ENCODE results near the gene ARHGAP24. TPM values are rescaled to one million over a fixed set of nuclear protein-coding genes. Genes with fewer than 3 reads are reported as not detected.

ARHGAP24 gene
- total RNA-seq, 1 experiment from 2014 or later, result 1.3 TPM

GRCh38 chr4:85534120-85534519, 59.2 kb downstream of the ARHGAP24 start:
- H4K20me1 ChIP-seq (ENCODE audit: insufficient read depth), result no peaks in the 10 kb centered on the region
- no TSS peak for BruUV-seq (replicated peaks)
- ATAC-seq (no peak), DNase-seq (ENCODE audit: low read depth, low spot score) (no peak)
- no peaks in the 10 kb centered on the region for H3K27me3 ChIP-seq (ENCODE audit: insufficient read depth, low read length)
- H3K4me3 ChIP-seq (replicated peaks in 1 of 2; ENCODE audit: low read depth in 1 of 2, low read length in 2 of 2), result no peak overlapping the region
- no peaks in the 10 kb centered on the region for H3K9me3 ChIP-seq (ENCODE audit: control insufficient read depth in 1 of 2, insufficient read depth in 1 of 2, low read depth in 1 of 2, low read length in 2 of 2)
- intact Hi-C loops (cut with micrococcal nuclease), result no loop called here
- H2AFZ ChIP-seq (ENCODE audit: low read depth, low read length, poor library complexity, severe bottlenecking), result no peak overlapping the region
- H3K9ac ChIP-seq (ENCODE audit: low read length), result no peak overlapping the region
- ChIA-PET CTCF (no interaction called here), POLR2A (no interaction called here), RAD21 (ENCODE audit: low non-redundant PET in 1 of 2, low total read pairs in 2 of 2, uncharacterized antibody in 2 of 2, unreplicated experiment in 2 of 2) (no interaction called here)
- H3K4me1 ChIP-seq (ENCODE audit: control insufficient read depth in 1 of 2, insufficient read depth in 2 of 2, low read length in 2 of 2), result no peaks in the 10 kb centered on the region
- H3K79me2 ChIP-seq (ENCODE audit: insufficient read depth, low read length), result no peaks in the 10 kb centered on the region
- TF ChIP-seq RAD21 (IDR thresholded peaks at IDR 0.05; ENCODE audit: low read depth), result no peak
- TF ChIP-seq, protein P1, sequence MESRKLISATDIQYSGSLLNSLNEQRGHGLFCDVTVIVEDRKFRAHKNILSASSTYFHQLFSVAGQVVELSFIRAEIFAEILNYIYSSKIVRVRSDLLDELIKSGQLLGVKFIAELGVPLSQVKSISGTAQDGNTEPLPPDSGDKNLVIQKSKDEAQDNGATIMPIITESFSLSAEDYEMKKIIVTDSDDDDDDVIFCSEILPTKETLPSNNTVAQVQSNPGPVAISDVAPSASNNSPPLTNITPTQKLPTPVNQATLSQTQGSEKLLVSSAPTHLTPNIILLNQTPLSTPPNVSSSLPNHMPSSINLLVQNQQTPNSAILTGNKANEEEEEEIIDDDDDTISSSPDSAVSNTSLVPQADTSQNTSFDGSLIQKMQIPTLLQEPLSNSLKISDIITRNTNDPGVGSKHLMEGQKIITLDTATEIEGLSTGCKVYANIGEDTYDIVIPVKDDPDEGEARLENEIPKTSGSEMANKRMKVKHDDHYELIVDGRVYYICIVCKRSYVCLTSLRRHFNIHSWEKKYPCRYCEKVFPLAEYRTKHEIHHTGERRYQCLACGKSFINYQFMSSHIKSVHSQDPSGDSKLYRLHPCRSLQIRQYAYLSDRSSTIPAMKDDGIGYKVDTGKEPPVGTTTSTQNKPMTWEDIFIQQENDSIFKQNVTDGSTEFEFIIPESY (IDR thresholded peaks at IDR 0.05; ENCODE audit: extremely low read depth, insufficient replicate concordance, low read length), result no peak
- TF ChIP-seq EZH2phosphoT487 (IDR thresholded peaks at IDR 0.05; ENCODE audit: borderline replicate concordance), result no peak
- TF ChIP-seq, protein P2, sequence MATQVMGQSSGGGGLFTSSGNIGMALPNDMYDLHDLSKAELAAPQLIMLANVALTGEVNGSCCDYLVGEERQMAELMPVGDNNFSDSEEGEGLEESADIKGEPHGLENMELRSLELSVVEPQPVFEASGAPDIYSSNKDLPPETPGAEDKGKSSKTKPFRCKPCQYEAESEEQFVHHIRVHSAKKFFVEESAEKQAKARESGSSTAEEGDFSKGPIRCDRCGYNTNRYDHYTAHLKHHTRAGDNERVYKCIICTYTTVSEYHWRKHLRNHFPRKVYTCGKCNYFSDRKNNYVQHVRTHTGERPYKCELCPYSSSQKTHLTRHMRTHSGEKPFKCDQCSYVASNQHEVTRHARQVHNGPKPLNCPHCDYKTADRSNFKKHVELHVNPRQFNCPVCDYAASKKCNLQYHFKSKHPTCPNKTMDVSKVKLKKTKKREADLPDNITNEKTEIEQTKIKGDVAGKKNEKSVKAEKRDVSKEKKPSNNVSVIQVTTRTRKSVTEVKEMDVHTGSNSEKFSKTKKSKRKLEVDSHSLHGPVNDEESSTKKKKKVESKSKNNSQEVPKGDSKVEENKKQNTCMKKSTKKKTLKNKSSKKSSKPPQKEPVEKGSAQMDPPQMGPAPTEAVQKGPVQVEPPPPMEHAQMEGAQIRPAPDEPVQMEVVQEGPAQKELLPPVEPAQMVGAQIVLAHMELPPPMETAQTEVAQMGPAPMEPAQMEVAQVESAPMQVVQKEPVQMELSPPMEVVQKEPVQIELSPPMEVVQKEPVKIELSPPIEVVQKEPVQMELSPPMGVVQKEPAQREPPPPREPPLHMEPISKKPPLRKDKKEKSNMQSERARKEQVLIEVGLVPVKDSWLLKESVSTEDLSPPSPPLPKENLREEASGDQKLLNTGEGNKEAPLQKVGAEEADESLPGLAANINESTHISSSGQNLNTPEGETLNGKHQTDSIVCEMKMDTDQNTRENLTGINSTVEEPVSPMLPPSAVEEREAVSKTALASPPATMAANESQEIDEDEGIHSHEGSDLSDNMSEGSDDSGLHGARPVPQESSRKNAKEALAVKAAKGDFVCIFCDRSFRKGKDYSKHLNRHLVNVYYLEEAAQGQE (IDR thresholded peaks at IDR 0.05; ENCODE audit: low read depth), result no peak
- no peak for TF ChIP-seq EGR1 (IDR thresholded peaks at IDR 0.05; ENCODE audit: low read depth)
- H3K9me2 ChIP-seq (ENCODE audit: insufficient read depth), result no peaks in the 10 kb centered on the region
- H3K4me2 ChIP-seq (ENCODE audit: low read length), result no peak overlapping the region
- H3K36me3 ChIP-seq (ENCODE audit: control insufficient read depth in 1 of 2, insufficient read depth in 2 of 2, low read length in 2 of 2), result no peaks in the 10 kb centered on the region
- H3K27ac ChIP-seq (ENCODE audit: low read depth, low read length), result no peak overlapping the region
